GM15510 (cell line): ENCODE measurements around the gene HECW1.

Source experiments
- POLR2A ChIP-seq: IDR thresholded peaks from 3 replicates; pipeline ENCODE4 v1.6.1; 2011; ENCODE audit warnings: borderline replicate concordance; ENCODE audit not compliant: insufficient read length; ENCODE audit errors: extremely low read depth

The HECW1 gene

GRCh38 chr7:43408981-43409380 lies 296.5 kb downstream of the HECW1 start:
- no peak for TF ChIP-seq POLR2A

GRCh38 chr7:43417455-43417854 lies 305.0 kb downstream of the HECW1 start:
- no peak for TF ChIP-seq POLR2A

- TF ChIP-seq POLR2A = no peak
Observed at GRCh38 chr7:43430411-43430810, 318.0 kb downstream of the HECW1 start.

GRCh38 chr7:43431020-43431595 lies 318.7 kb downstream of the HECW1 start:
- no peak for TF ChIP-seq POLR2A

GRCh38 chr7:43433639-43434038 lies 321.2 kb downstream of the HECW1 start:
- no peak for TF ChIP-seq POLR2A

GRCh38 chr7:43437001-43437400 lies 324.6 kb downstream of the HECW1 start:
- TF ChIP-seq POLR2A = no peak

- TF ChIP-seq POLR2A = no peak
Observed at GRCh38 chr7:43438897-43439479, 326.5 kb downstream of the HECW1 start.

- no peak for TF ChIP-seq POLR2A
Observed at GRCh38 chr7:43439631-43440401, 327.4 kb downstream of the HECW1 start.

GRCh38 chr7:43441231-43442130 lies 329.0 kb downstream of the HECW1 start:
- TF ChIP-seq POLR2A = no peak

GRCh38 chr7:43443381-43443780 lies 330.9 kb downstream of the HECW1 start:
- no peak for TF ChIP-seq POLR2A

- no peak for TF ChIP-seq POLR2A
Observed at GRCh38 chr7:43444711-43445578, 332.5 kb downstream of the HECW1 start.

- no peak for TF ChIP-seq POLR2A
Observed at GRCh38 chr7:43449577-43449976, 337.1 kb downstream of the HECW1 start.

GRCh38 chr7:43450894-43451293 lies 338.4 kb downstream of the HECW1 start:
- no peak for TF ChIP-seq POLR2A

- no peak for TF ChIP-seq POLR2A
Observed at GRCh38 chr7:43454936-43455518, 342.6 kb downstream of the HECW1 start.
